OCI-LY1 (cell line): ENCODE data around the gene TCP10L.
A peak's percentile ranks its signal among the peaks of the same experiment; 100 is the strongest.
"Not testable (repeated sequence)": the region's sequence is repeated elsewhere in the genome, so short reads cannot be mapped to it uniquely, and the experiment has no call there.

Source experiments
- H2AFZ ChIP-seq: fragments of 200-600 bp; sonication (generic), shearing (Covaris generic); 2 replicates; pipeline ENCODE4 v1.6.0; 2014; ENCODE audit warnings: antibody characterized with exemption, mild to moderate bottlenecking, low read length
- H3F3A ChIP-seq: fragments of 200-600 bp; sonication (generic), shearing (Covaris generic); 2 replicates; pipeline ENCODE4 v1.6.0; 2014; ENCODE audit warnings: mild to moderate bottlenecking, antibody characterized with exemption, low read length, moderate library complexity; ENCODE audit not compliant: insufficient read depth
- H3K27ac ChIP-seq: fragments of 200-600 bp; sonication (generic); 2 replicates; pipeline ENCODE4 v1.5.1; 2014; ENCODE audit warnings: low read length, mixed run types, mild to moderate bottlenecking, low read depth; ENCODE audit not compliant: poor library complexity, severe bottlenecking
- H3K27me3 ChIP-seq: fragments of 200-600 bp; sonication (generic); 2 replicates; pipeline ENCODE4 v1.6.0; 2014; ENCODE audit warnings: antibody characterized with exemption, mild to moderate bottlenecking, low read length, moderate library complexity; ENCODE audit not compliant: insufficient read depth
- H3K36me3 ChIP-seq: fragments of 200-600 bp; sonication (generic); 2 replicates; pipeline ENCODE4 v1.6.1; 2014; ENCODE audit warnings: mild to moderate bottlenecking, antibody characterized with exemption, low read length, moderate library complexity, mixed read lengths; ENCODE audit not compliant: insufficient read depth
- H3K4me1 ChIP-seq: fragments of 200-600 bp; sonication (generic); 2 replicates; pipeline ENCODE4 v1.5.1; 2014; ENCODE audit warnings: mild to moderate bottlenecking, low read length, moderate library complexity; ENCODE audit not compliant: insufficient read depth, severe bottlenecking
- H3K4me2 ChIP-seq: fragments of 200-600 bp; sonication (generic), shearing (Covaris generic); 2 replicates; pipeline ENCODE4 v1.6.1; 2014; ENCODE audit warnings: low read length
- H3K4me3 ChIP-seq: fragments of 200-600 bp; sonication (generic); 2 replicates; pipeline ENCODE4 v1.5.1; 2014; ENCODE audit warnings: low read length, low read depth, mild to moderate bottlenecking, mixed read lengths; ENCODE audit not compliant: poor library complexity, severe bottlenecking
- H3K79me2 ChIP-seq: fragments of 200-600 bp; shearing (Covaris generic); 2 replicates; pipeline ENCODE4 v1.6.1; 2016; ENCODE audit warnings: mixed run types, low read length, mixed read lengths; ENCODE audit not compliant: insufficient read depth
- H3K9ac ChIP-seq: fragments of 200-600 bp; sonication (generic), shearing (Covaris generic); 2 replicates; pipeline ENCODE4 v1.6.1; 2014; ENCODE audit warnings: mild to moderate bottlenecking, low read length, mixed read lengths
- H3K9me2 ChIP-seq: fragments of 200-600 bp; sonication (generic), shearing (Covaris generic); 2 replicates; pipeline ENCODE4 v1.6.1; 2014; ENCODE audit warnings: low read depth, mild to moderate bottlenecking, low read length, mixed read lengths
- H3K9me3 ChIP-seq: fragments of 200-600 bp; shearing (Covaris generic); 2 replicates; pipeline ENCODE4 v1.6.1; 2014; ENCODE audit warnings: low read length, mixed read lengths
- H4K20me1 ChIP-seq: fragments of 200-600 bp; sonication (generic), shearing (Covaris generic); 2 replicates; pipeline ENCODE4 v1.6.0; 2016; ENCODE audit warnings: mild to moderate bottlenecking, low read length; ENCODE audit not compliant: insufficient read depth
- EZH2 ChIP-seq: fragments of 200-600 bp; sonication (generic), shearing (Covaris generic); IDR thresholded peaks from 2 replicates; pipeline ENCODE4 v1.8.0; 2017; ENCODE audit warnings: borderline replicate concordance, mixed run types, mild to moderate bottlenecking, antibody characterized with exemption, low read length, moderate library complexity, mixed read lengths
- TF ChIP-seq, protein P1 (sequence below): fragments of 200-600 bp; sonication (generic), shearing (Covaris generic); IDR thresholded peaks from 2 replicates; pipeline ENCODE4 v1.5.1; 2017; ENCODE audit warnings: mild to moderate bottlenecking, antibody characterized with exemption, low read length, moderate library complexity, mixed read lengths

TCP10L gene

DNA sequence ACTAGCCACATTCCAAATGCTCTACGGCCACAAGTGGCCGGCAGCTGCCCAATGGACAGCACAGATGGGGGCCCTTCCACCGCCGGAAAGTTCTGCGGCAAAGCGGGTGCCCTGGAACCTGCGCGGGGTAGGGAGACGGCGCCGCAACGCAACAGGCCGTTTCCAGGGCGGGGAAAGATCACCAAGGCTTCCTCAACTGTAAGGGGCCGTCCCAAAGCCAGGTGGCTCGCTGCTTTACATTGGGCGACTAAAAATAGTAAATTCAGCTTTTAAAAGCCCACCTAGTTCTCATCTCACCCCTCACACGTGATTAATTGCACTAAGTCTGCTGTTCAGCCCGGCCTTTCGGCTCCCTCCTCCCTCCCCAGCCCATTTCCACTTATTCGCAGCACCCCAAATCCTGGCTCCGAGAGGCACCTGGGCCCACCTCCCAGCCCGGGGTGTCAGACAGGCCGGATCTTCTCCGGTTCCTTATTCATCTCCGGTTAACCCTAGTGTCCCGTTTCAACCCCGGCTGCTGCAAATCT lies 26.2 kb upstream of the TCP10L start:
- Histone ChIP-seq H3K9ac (peak overlapping the region; percentile 85), H3K36me3 (peaks cover 33% of the 10 kb centered on the region), H3F3A (no peaks in the 10 kb centered on the region), H3K4me1 (peaks cover 14% of the 10 kb centered on the region), H3K27ac (peak overlapping the region; percentile 68), H3K4me2 (peak overlapping the region; percentile 79), H3K9me3 (no peaks in the 10 kb centered on the region), H2AFZ (peak overlapping the region; percentile 48; the same call in 1 of the 2 replicates), H3K79me2 (peaks cover 7% of the 10 kb centered on the region; the same call in 1 of the 2 replicates), H3K27me3 (no peaks in the 10 kb centered on the region), H3K9me2 (no peaks in the 10 kb centered on the region), H4K20me1 (no peaks in the 10 kb centered on the region), H3K4me3 (peak overlapping the region; percentile 91)
- TF ChIP-seq, protein P1, sequence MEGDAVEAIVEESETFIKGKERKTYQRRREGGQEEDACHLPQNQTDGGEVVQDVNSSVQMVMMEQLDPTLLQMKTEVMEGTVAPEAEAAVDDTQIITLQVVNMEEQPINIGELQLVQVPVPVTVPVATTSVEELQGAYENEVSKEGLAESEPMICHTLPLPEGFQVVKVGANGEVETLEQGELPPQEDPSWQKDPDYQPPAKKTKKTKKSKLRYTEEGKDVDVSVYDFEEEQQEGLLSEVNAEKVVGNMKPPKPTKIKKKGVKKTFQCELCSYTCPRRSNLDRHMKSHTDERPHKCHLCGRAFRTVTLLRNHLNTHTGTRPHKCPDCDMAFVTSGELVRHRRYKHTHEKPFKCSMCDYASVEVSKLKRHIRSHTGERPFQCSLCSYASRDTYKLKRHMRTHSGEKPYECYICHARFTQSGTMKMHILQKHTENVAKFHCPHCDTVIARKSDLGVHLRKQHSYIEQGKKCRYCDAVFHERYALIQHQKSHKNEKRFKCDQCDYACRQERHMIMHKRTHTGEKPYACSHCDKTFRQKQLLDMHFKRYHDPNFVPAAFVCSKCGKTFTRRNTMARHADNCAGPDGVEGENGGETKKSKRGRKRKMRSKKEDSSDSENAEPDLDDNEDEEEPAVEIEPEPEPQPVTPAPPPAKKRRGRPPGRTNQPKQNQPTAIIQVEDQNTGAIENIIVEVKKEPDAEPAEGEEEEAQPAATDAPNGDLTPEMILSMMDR = no peak
- no peak for TF ChIP-seq EZH2

DNA sequence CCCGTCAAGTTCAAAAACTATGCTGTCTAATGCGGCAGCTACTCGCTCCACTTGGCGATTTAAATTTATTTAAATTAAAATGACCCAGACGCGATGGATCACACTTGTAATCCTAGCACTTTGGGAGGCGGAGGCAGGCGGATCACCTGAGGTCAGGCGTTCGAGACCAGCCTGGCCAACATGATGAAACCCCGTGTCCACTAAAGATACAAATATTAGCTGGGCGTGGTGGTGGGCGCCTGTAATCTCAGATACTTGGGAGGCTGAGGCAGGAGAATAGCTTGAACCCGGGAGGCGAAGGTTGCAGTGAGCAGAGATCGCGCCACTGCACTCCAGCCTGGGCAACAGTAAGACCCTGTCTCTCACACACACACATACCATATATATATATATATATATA lies 25.6 kb upstream of the TCP10L start:
- not testable (repeated sequence) for H3K27ac ChIP-seq, H3K9ac ChIP-seq
- peak overlapping the region; percentile 22; the same call in 1 of the 2 replicates for H3K4me2 ChIP-seq

DNA sequence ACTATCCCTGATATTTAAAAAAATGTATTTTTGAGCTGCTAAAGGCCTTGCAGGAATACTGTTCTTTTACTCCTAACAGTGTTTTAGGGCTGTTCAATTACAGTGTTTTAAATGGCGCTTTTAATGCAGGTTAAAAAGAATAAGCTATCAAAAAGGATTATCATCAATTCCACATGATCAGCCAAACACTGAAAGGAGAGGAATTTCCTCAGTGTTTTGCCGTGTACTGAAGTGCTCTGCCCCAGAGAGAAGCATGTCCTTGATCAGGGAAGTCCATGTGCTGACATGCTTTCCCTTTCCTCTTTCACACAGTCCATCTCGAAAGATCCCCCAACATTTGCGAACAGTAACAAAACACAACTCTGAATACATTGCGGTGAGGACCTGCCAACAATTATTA lies 23.5 kb upstream of the TCP10L start:
- Histone ChIP-seq H4K20me1 (no peaks in the 10 kb centered on the region), H3K4me1 (peaks cover 14% of the 10 kb centered on the region), H3K4me2 (no peak overlapping the region), H3K4me3 (no peak overlapping the region), H3K79me2 (peaks cover 7% of the 10 kb centered on the region; the same call in 1 of the 2 replicates), H3K27me3 (no peaks in the 10 kb centered on the region), H2AFZ (no peak overlapping the region), H3K9me3 (no peaks in the 10 kb centered on the region), H3K36me3 (peaks cover 58% of the 10 kb centered on the region), H3F3A (no peaks in the 10 kb centered on the region), H3K9me2 (no peaks in the 10 kb centered on the region), H3K27ac (no peak overlapping the region), H3K9ac (no peak overlapping the region)
- TF ChIP-seq, protein P1 = no peak
- TF ChIP-seq EZH2 = no peak

More for the DNA sequence above, 25.6 kb upstream of the TCP10L start:
- H2AFZ ChIP-seq, H3K9me2 ChIP-seq, H3F3A ChIP-seq, H4K20me1 ChIP-seq, H3K79me2 ChIP-seq, H3K9me3 ChIP-seq, H3K27me3 ChIP-seq: not testable (repeated sequence)
- H3K4me3 ChIP-seq = peak overlapping the region; percentile 91
- peaks cover 14% of the 10 kb centered on the region for H3K4me1 ChIP-seq
- peaks cover 38% of the 10 kb centered on the region for H3K36me3 ChIP-seq

DNA sequence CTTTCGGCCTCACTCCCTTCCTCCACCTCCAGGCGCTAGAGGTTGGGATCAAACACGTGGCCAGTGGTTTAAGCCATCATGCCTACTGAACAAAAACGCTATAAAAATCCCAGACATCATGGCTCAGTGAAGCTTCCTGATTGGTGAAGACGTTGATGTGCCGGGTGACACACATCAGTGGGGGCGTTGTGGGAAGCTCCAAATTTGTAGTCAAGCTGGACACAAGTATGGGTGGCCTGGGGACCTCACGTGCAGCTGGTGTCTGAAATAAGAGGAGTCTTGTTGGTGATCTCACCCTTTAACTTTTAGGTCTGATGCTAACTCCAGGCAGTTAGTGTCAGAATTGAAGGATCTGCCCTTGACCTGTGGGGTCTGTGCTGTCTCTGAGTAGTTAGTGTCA lies 20.1 kb upstream of the TCP10L start:
- Histone ChIP-seq H3K27me3 (no peaks in the 10 kb centered on the region), H3K27ac (no peak overlapping the region), H4K20me1 (no peaks in the 10 kb centered on the region), H3K79me2 (peaks cover 2% of the 10 kb centered on the region; the same call in 1 of the 2 replicates), H3K4me3 (no peak overlapping the region), H3K9me3 (no peaks in the 10 kb centered on the region), H3K4me2 (no peak overlapping the region), H2AFZ (no peak overlapping the region), H3K9me2 (no peaks in the 10 kb centered on the region), H3K36me3 (peaks cover 85% of the 10 kb centered on the region), H3F3A (no peaks in the 10 kb centered on the region), H3K9ac (no peak overlapping the region), H3K4me1 (peaks cover 1% of the 10 kb centered on the region)
- TF ChIP-seq, protein P1 = no peak
- TF ChIP-seq EZH2 = no peak
